Suprapubic skin (tissue), 3 donors: Measurements from ENCODE around the gene ARVCF.

Experiments used
- POLR2AphosphoS5 ChIP-seq, 3 donors: sonication (generic); formaldehyde crosslinking; IDR thresholded peaks; one replicate each; pipeline ENCODE4 v1.6.1; 2017; ENCODE audit warnings: antibody characterized with exemption in 3 of 3
- TF ChIP-seq, protein P1 (sequence below), 2 donors: fragments of 200-600 bp in 1 of 2; fragments of 450-650 bp in 1 of 2; sonication (generic) in 1 of 2; IDR thresholded peaks; one replicate each; pipeline ENCODE4 v1.5.1; 2016 to 2019; ENCODE audit warnings: antibody characterized with exemption in 2 of 2, mild to moderate bottlenecking in 1 of 2, moderate library complexity in 1 of 2

DNA sequence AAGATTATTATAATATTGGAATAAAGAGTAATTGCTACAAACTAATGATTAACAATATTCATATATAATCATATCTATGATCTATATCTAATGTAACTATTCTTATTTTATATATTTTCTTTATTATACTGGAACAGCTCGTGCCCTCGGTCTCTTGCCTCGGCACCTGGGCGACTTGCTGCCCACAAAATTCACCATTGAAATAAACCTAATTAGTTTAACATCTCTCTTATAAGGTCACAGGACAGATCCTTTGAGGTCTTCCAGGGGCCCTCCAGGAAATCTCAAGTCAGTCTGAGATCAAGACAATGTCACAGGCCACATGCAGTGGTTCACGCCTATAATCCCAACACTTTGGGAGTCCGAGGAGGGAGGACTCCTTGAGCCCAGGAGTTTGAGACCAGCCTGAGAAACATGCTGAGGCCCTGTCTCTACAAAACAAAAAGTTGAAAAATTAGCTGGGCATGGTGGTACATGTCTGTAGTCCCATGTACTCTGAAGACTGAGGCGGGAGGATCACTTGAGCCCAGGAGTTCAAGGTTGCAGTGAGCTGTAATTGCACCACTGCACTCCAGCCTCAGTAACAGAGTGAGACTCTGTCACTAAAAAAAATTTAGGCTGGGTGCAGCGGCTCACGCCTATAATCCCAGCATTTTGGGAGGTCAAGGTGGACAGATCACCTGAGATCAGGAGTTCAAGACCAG is 68.4 kb downstream of the ARVCF start:
- TF ChIP-seq, protein P1, sequence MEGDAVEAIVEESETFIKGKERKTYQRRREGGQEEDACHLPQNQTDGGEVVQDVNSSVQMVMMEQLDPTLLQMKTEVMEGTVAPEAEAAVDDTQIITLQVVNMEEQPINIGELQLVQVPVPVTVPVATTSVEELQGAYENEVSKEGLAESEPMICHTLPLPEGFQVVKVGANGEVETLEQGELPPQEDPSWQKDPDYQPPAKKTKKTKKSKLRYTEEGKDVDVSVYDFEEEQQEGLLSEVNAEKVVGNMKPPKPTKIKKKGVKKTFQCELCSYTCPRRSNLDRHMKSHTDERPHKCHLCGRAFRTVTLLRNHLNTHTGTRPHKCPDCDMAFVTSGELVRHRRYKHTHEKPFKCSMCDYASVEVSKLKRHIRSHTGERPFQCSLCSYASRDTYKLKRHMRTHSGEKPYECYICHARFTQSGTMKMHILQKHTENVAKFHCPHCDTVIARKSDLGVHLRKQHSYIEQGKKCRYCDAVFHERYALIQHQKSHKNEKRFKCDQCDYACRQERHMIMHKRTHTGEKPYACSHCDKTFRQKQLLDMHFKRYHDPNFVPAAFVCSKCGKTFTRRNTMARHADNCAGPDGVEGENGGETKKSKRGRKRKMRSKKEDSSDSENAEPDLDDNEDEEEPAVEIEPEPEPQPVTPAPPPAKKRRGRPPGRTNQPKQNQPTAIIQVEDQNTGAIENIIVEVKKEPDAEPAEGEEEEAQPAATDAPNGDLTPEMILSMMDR (IDR thresholded peaks at IDR 0.05), result no peak
- TF ChIP-seq POLR2AphosphoS5 (IDR thresholded peaks at IDR 0.05), result no peak
